CD1c-positive myeloid dendritic cell (primary cell): Measurements from ENCODE around the gene SART1.

Experiments
- DNase-seq: peaks from one replicate; pipeline ENCODE4 v3.0.0-alpha.2; 2016; ENCODE audit errors: extremely low spot score

SART1 gene, protein sequence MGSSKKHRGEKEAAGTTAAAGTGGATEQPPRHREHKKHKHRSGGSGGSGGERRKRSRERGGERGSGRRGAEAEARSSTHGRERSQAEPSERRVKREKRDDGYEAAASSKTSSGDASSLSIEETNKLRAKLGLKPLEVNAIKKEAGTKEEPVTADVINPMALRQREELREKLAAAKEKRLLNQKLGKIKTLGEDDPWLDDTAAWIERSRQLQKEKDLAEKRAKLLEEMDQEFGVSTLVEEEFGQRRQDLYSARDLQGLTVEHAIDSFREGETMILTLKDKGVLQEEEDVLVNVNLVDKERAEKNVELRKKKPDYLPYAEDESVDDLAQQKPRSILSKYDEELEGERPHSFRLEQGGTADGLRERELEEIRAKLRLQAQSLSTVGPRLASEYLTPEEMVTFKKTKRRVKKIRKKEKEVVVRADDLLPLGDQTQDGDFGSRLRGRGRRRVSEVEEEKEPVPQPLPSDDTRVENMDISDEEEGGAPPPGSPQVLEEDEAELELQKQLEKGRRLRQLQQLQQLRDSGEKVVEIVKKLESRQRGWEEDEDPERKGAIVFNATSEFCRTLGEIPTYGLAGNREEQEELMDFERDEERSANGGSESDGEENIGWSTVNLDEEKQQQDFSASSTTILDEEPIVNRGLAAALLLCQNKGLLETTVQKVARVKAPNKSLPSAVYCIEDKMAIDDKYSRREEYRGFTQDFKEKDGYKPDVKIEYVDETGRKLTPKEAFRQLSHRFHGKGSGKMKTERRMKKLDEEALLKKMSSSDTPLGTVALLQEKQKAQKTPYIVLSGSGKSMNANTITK

GRCh38 chr11:65961267-65962140 is at the start of gene SART1:
Gene SART1, plus strand, starts transcription at chr11:65961734. Its CDS starts 47 bp downstream, at chr11:65961781.
- DNase-seq, result peak; percentile 98

GRCh38 chr11:65912845-65913244 is 48.7 kb upstream of the SART1 start:
- no peak for DNase-seq

- DNase-seq, result no peak
Measured at GRCh38 chr11:65915101-65915820, 46.3 kb upstream of the SART1 start.

- peak; percentile 47 for DNase-seq
Measured at GRCh38 chr11:65915821-65916251, 45.7 kb upstream of the SART1 start.

- no peak for DNase-seq
Measured at GRCh38 chr11:65916391-65916790, 45.1 kb upstream of the SART1 start.

DNA sequence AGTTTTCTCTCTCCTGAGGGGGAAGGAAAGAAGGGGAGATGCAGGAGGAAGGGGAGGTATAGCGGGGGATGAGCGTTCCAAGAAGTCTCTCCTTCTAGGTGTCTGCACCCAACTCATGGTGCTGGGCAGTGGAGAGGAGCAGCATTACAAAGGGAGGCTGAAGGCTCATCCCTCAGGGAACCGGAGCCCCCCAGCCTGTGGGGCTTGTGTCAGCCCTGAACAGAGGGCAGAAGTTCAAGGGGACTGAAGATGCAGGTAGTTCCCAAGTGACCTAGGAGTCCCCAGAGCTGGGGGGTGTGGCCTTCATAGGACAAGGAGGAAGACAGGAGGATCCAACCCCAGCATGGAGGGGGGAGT is 44.5 kb upstream of the SART1 start:
- no peak for DNase-seq

GRCh38 chr11:65917434-65918210 is 43.9 kb upstream of the SART1 start:
- no peak for DNase-seq

DNA sequence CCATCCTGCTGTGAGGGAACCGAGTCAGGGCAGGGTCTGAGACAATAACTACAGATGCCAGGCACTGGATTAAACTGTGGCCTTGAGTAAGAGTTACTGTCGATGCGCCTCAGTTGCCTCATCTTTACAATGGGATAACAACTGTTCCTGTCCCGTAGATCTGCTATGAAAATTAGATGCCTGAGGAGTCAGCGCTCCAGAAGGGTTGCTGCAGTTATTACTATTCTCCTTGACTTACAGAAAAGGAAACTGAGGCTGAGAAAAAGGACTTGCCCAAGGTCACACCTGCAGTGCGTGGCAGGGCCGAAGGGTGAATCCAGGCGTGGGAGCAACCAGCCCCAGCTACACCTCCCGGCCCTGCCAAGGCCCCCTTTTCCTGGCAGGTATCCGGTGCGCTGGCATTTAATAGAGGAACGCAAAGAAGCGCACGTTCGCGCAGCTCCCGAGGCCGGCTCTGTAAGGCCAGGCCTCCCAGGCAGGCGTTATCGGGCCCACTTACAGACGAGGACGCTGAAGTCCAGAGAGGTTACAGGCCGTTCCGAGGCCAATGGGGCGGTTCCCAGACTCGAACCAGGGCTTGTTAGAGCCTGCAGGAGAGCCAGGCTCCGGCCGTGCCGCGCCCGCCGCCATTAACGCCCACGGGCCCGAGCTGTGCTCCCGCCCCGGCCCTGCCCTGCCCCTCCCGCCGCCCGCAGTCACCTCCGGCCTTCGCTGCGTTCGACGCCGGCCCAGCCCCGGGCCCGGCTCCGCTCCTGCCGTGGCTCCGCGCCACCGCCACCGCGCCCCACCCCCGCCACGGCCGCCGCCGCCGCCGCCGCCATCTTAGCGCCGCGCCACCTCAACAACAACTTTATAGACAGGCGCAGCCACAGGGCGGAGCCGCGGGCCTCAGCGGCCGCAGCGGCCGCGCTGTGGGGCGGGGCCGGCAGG is 43.1 kb upstream of the SART1 start, which contains the start of gene C11orf68:
Gene C11orf68 (minus strand): TSS at position 852 of the 930 bp plus-strand sequence. CDS start 31 bp downstream, at position 821.
- DNase-seq, result no peak

DNA sequence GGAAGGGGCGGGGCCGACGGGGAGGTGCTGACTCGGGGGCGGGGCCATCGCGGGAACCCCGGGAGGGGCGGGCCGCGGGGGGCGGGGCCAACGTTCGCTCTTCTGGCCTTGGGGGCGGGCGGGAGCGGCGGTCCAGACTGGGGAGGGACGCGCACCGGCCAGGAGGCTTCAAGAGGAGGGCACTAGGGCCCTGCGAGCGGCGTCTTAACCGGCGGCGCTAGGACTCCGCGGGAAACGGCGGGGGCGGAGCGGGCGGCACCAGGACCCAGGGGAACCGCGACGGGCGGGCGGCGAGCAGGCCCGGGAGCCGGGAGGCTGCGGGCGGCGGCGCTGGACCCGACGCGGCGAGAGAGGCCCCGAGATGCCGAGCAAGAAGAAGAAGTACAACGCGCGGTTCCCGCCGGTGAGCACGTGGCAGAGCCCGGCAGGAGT is 42.4 kb upstream of the SART1 start, which contains the start of gene DRAP1:
Gene DRAP1 (plus strand): TSS at position 286 of the 432 bp plus-strand sequence. CDS start 76 bp downstream, at position 362.
- DNase-seq, result peak; percentile 99

DNA sequence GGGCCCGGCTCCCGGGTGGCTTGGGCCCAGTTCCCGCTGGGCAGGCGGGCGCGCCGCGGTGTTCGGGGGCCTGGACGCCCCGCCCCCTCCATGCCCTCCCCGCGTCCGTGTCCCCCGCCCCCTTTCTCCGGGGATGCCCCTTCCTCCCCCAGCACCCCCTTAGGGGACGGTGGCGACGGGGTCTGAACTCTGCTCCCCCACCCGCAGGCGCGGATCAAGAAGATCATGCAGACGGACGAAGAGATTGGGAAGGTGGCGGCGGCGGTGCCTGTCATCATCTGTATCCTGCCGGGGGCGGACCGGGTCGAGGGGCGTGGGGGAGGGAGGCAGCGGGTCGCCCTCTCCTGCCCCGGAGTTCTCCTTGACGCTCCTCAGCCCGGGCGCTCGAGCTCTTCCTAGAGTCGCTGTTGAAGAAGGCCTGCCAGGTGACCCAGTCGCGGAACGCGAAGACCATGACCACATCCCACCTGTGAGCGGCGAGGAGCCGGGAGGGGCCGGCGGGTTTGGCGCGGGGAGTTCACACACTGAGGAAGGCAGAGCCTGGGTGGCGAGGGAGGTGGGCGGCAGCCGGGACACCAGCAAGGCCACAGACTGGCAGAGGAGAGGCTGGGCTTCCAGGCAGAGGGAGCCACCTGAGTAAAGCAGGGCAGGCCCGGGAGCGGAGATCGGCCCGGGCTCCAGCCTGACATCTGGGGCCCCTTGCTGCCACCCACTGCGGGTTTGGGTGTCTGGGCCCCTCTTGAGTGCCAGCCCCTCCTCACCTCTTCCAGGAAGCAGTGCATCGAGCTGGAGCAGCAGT is 41.8 kb upstream of the SART1 start:
- peak; percentile 48 for DNase-seq

- DNase-seq, result no peak
Measured at GRCh38 chr11:65920372-65920802, 41.1 kb upstream of the SART1 start.

DNA sequence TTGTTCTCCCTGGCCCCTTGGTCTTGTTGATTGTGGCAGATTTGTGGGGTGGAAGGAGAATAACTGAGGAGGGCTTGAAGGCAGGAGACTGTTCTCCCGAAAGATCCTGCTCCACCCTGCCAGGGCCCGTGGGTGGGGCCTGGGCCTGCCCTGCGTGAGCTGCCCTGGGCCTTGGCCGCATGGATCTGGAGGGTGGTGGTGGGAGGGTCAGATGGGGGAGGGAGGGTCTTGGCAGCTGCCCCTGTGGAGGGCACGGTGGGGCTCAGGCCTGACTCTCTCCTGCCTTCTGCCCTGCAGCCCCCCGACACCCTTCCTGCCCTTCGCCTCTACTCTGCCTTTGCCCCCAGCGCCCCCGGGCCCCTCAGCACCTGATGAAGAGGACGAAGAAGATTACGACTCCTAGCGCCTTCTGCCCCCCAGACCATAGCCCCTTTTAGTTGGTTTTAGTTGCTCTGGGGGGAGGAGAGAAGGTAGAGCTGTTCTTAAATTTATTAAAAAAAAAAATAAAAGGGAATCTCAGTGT is 40.4 kb upstream of the SART1 start:
- no peak for DNase-seq

GRCh38 chr11:65921876-65922275 is 39.7 kb upstream of the SART1 start:
- no peak for DNase-seq

GRCh38 chr11:65922565-65922964 is 39.0 kb upstream of the SART1 start:
- DNase-seq, result no peak

DNA sequence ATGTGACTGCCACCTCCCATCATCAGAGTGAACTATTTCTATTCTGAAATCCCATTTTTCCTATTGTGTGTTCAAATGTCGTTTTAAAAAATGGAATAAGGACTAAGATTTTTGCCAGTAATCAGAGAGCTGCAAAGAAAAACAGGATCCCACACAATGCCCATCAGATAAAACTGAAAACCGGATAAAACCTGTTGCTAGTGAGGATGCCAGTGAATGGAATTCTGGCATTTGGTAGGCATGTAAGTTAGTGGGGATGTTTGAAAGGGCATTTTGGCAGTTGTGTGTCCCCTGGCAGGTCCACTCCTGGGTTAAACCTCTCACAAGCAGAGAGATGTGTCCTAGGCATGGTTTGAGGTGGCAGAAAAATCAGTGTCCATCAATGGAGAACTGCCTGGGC is 36.1 kb upstream of the SART1 start:
- no peak for DNase-seq

DNA sequence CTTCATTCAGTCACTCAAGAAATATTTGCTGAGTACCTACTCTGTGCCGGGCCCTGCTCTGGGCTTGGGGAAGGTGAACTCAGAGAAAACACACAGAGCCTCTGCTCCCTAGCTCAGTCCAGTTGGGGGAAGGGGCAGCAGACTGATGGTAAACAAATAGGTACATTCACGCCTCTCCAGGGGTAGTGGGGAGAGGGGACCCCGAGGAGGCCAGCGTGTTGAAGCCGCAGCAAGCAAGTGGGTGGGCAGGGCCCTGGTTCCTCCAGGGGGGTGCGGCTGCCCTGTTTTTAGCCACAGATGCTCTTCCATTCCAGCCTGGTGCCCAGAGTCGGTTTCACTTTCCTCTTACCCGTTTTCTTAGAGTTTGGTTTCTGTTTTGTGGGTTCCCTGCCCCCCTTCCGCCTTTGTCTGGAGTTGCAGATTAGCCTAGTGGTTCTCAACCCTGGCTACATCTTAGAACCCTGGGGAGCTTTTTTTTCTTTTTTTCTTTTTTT is 33.6 kb upstream of the SART1 start:
- DNase-seq, result peak; percentile 74

- no peak for DNase-seq
Measured at GRCh38 chr11:65928667-65929066, 32.9 kb upstream of the SART1 start.
